HepG2 (cell line): ENCODE data around the gene TAF13. TPM values are rescaled to one million over a fixed set of nuclear protein-coding genes. Genes with fewer than 3 reads are reported as not detected.

Source experiments
- CREM ChIP-seq, 2 experiments: sonication (generic) in 1 of 2; formaldehyde crosslinking in 1 of 2; IDR thresholded peaks; 2 replicates each; pipeline versions ENCODE4 v1.4.0 to v1.6.1; 2016 to 2020; ENCODE audit warnings: antibody characterized with exemption in 1 of 2, mild to moderate bottlenecking in 1 of 2, missing genetic modification reagents in 1 of 2
- FOXO1 ChIP-seq: sonication (generic); formaldehyde crosslinking; IDR thresholded peaks from 2 replicates; pipeline ENCODE4 v1.4.0; 2020; ENCODE audit warnings: missing genetic modification reagents
- KIAA2018 ChIP-seq: sonication (generic); formaldehyde crosslinking; IDR thresholded peaks from 2 replicates; pipeline ENCODE4 v1.5.0; 2020; ENCODE audit warnings: mild to moderate bottlenecking, missing genetic modification reagents, borderline replicate concordance
- MYC ChIP-seq: sonication (generic); formaldehyde crosslinking; IDR thresholded peaks from 2 replicates; pipeline ENCODE4 v1.9.0; 2021; ENCODE audit warnings: missing genetic modification reagents, borderline replicate concordance
- NKX3-1 ChIP-seq: sonication (generic); formaldehyde crosslinking; IDR thresholded peaks from 2 replicates; pipeline ENCODE4 v1.5.0; 2020; ENCODE audit warnings: missing genetic modification reagents
- PAWR ChIP-seq: sonication (generic); formaldehyde crosslinking; IDR thresholded peaks from 2 replicates; pipeline ENCODE4 v1.4.0; 2020; ENCODE audit warnings: missing genetic modification reagents, mild to moderate bottlenecking, borderline replicate concordance
- REST ChIP-seq, 2 experiments: IDR thresholded peaks; 2 replicates each; pipeline ENCODE4 v1.6.1; 2011 to 2012; ENCODE audit warnings: low read length in 2 of 2, borderline replicate concordance in 1 of 2, low read depth in 1 of 2, mild to moderate bottlenecking in 1 of 2, moderate library complexity in 1 of 2
- SP5 ChIP-seq: IDR thresholded peaks from 2 replicates; pipeline ENCODE4 v1.6.1; 2016; ENCODE audit warnings: low read depth, borderline replicate concordance
- TBX2 ChIP-seq: sonication (generic); formaldehyde crosslinking; IDR thresholded peaks from 2 replicates; pipeline ENCODE4 v1.5.0; 2020; ENCODE audit warnings: missing genetic modification reagents, mild to moderate bottlenecking, borderline replicate concordance
- ZFP41 ChIP-seq: sonication (generic); formaldehyde crosslinking; IDR thresholded peaks from 2 replicates; pipeline ENCODE4 v1.4.0; 2020; ENCODE audit warnings: mild to moderate bottlenecking, missing genetic modification reagents, borderline replicate concordance
- ZNF230 ChIP-seq: sonication (generic); formaldehyde crosslinking; IDR thresholded peaks from 2 replicates; pipeline ENCODE4 v1.4.0; 2020; ENCODE audit warnings: mild to moderate bottlenecking, missing genetic modification reagents
- ZNF234 ChIP-seq: sonication (generic); formaldehyde crosslinking; conservative IDR thresholded peaks from 2 replicates; pipeline ENCODE4 v1.5.1; 2020; ENCODE audit warnings: mild to moderate bottlenecking, missing genetic modification reagents
- ZNF446 ChIP-seq: sonication (generic); formaldehyde crosslinking; IDR thresholded peaks from 2 replicates; pipeline ENCODE4 v1.5.0; 2020; ENCODE audit warnings: mild to moderate bottlenecking, missing genetic modification reagents
- ZUFSP ChIP-seq: sonication (generic); formaldehyde crosslinking; IDR thresholded peaks from 2 replicates; pipeline ENCODE4 v1.9.0; 2021; ENCODE audit warnings: missing genetic modification reagents, mild to moderate bottlenecking, borderline replicate concordance
- polyA plus RNA-seq, 8 experiments: library from polyadenylated mRNA; depleted of rRNA in 3 of 8; stranded (reverse) in 7 of 8; unstranded in 1 of 8; fragments of >200 nt; fragmentation: Illumina TruSeq in 4 of 8; extraction: Trizol in 4 of 8; gene quantifications; 2 replicates each; pipeline versions ENCODE4 v1.2.1 to v1.2.3, GENCODE V29; 2011 to 2016; ENCODE audit warnings: low read depth in 4 of 8, missing spikeins in 1 of 8, mixed read lengths in 1 of 8; ENCODE audit not compliant: insufficient read depth in 1 of 8
- total RNA-seq, 5 experiments: library from RNA; depleted of rRNA; stranded (reverse); fragments of >200 nt; fragmentation: Illumina TruSeq; extraction: Trizol; gene quantifications; 2 replicates each; pipeline ENCODE4 v1.2.3, GENCODE V29; 2016; ENCODE audit warnings: low read depth in 1 of 5

TAF13 gene
- total and polyA plus RNA-seq, 2 of the 13 experiments (the other 11 are each of a cell fraction or from before 2014, with no cell fraction given), result 11.5 to 36.3 TPM

GRCh38 chr1:109090196-109091077, 14.6 kb upstream of the TAF13 start, which contains the start of gene TMEM167B (continued):
- TF ChIP-seq KIAA2018 (CRISPR knock-in tag) (0 out of 2 replicates have a peak, but pooled peaks have one; percentile 66), TBX2 (CRISPR knock-in tag) (peak; percentile 71), REST (IDR thresholded peaks at IDR 0.05; ENCODE audit: borderline replicate concordance in 1 of 2, low read depth in 1 of 2, low read length in 2 of 2) (peak in 1 of 2 experiments; percentile 63; a peak in 2 of 4 replicates), CREM (IDR thresholded peaks at IDR 0.05) (peak; percentile 88), CREM (CRISPR knock-in tag; IDR thresholded peaks at IDR 0.05) (peak; percentile 5; the same call in 1 of the 2 replicates), SP5 (CRISPR knock-in tag) (peak; percentile 71), FOXO1 (CRISPR knock-in tag) (peak; percentile 98), PAWR (CRISPR knock-in tag) (no peak), NKX3-1 (no peak), MYC (peak; percentile 79; the same call in 1 of the 2 replicates), ZUFSP (no peak), ZNF230 (CRISPR knock-in tag) (peak; percentile 90), ZNF446 (CRISPR knock-in tag) (no peak), ZFP41 (CRISPR knock-in tag) (no peak), ZNF234 (CRISPR knock-in tag) (no peak)
